D721Med (cell line): ENCODE results near the gene CSNK1A1.
"Not testable (repeated sequence)": the region's sequence is repeated elsewhere in the genome, so short reads cannot be mapped to it uniquely, and the experiment has no call there.

Experiments
- DNase-seq: peaks from one replicate; pipeline ENCODE4 v3.0.0; 2011; ENCODE audit warnings: low spot score; ENCODE audit not compliant: insufficient read length
- FAIRE-seq: peaks from 2 replicates; lab custom pipeline; 2011; peaks lifted over from hg19 to GRCh38; lab: Jason Lieb, UNC
- CTCF ChIP-seq: IDR thresholded peaks from 2 replicates; pipeline ENCODE4 v1.5.1; 2012; ENCODE audit warnings: mild to moderate bottlenecking, control low read depth; ENCODE audit not compliant: insufficient read depth; ENCODE audit errors: missing control alignments

The CSNK1A1 gene

DNA sequence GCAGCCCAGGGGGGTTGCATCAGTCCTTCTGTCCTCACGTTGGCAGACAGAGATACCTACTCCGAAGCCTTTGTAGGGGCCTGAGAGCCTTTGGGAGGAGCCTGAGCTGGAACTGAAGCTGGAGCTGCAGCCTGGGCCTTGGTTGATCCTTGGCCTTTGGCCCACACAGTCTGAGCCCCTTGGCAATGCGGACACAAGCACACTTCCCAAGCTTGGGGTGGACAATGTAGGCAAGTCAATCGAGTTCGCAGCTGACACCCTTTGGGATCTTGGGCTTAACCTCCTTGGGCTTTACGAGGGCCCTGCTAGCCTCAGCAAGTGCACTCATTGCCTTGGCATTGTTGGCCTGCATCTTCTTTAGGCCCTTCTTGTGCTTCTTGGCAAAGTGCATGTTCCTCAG lies 5.9 kb downstream of the CSNK1A1 start:
- no peak for TF ChIP-seq CTCF
- FAIRE-seq (no peak), DNase-seq (no peak)

DNA sequence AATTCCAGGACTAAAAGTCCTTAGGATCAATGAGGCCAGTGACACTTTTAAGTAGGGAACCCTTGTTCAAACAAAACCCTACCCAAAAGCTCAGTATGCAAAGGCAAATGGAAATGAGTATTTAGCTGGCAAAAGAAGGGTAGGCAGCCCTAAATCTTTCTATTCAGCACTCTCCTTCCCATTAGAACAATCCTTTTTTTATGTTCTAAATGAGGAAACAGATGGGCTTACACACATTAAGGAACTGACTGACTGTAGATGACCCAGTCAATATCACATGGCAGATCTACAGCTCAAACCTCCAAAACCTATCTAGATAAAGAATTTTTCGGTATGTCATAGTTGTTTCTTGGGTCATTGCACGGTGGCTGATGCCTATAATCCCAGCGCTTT lies 7.2 kb downstream of the CSNK1A1 start:
- FAIRE-seq (no peak), DNase-seq (no peak)
- no peak for TF ChIP-seq CTCF

DNA sequence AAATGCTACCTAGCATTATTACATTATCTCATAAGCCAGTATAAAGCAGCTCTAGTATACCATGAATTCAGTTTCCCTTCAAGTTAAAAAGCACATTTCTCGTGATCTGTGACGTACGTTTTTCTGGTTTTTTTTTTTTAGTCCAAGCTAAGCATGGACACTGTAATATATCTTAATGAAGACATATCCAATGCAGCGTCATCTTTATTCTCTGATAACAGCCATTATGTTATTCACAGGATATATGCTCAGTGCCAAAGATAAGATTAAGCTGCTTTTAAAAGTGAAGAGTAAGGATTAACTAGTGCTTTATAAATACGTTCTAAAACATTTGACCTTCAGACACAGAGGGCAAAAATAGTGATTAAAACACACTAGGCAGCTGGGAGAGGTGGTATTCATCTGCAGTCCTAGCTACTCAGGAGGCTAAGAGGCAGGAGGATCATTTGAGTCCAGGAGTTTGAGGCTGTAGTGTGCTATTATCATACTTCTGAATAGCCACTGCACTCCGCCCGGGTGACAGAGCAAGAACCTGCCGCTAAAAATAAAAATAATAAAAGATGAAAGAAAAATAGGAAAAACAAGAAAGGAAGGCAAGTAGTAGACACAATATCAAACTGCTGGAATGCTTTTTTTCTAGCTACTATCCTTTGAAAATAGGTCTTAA lies 7.7 kb downstream of the CSNK1A1 start:
- FAIRE-seq (no peak), DNase-seq (no peak)
- no peak for TF ChIP-seq CTCF

DNA sequence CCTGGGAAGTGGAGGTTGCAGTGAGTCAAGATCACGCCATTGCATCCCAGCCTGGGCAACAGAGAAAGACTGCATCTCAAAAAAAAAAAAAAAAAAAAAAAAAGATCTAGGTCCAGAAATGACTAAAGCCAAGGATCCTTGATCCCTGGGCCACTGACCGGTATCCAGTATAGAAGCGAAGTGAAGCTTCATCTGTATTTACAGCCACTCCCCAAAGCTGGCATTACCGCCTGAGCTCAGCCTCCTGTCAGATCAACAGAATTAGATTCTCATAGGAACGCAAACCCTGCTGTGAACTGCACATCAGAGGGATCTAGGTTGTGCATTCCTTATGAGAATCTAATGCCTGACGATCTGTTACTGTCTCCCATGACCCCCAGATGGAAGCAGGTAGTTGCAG lies 9.3 kb downstream of the CSNK1A1 start:
- TF ChIP-seq CTCF: no peak
- no peak for DNase-seq
- no peak for FAIRE-seq

DNA sequence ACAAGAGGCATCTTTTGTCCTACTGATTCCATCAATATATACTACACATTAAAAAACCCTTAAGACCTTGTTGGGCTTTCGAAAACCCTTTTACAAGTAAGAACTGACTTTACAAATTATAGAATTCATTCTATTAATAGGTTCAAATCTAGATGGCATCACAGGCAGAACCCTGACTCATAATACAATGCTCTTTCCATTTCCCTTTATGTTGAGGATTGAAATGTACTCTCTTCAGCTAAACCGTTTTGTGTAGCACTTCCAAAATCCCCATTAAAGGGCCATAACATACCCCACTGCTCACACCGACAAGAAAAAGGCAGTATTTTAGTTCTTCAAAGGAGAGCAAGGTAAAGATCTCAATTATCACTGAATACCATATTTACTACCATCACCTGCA lies 11.2 kb downstream of the CSNK1A1 start:
- FAIRE-seq (no peak), DNase-seq (no peak)
- no peak for TF ChIP-seq CTCF

- FAIRE-seq (no peak), DNase-seq (no peak)
- TF ChIP-seq CTCF: no peak
These were observed 13.8 kb downstream of the CSNK1A1 start for GRCh38 chr5:149537374-149537975.

- not testable (repeated sequence) for DNase-seq, FAIRE-seq
These were observed 15.5 kb downstream of the CSNK1A1 start for GRCh38 chr5:149535787-149536186.
